ENCODE measurements around the gene TOMM40.

GRCh38 chr19:44887648-44888047 lies 3.4 kb upstream of the TOMM40 start:
- no peak for TF ChIP-seq CTCF (IDR thresholded peaks at IDR 0.05 in 4 of 5, conservative IDR thresholded peaks at IDR 0.05 in 1 of 5)
- no peak for TF ChIP-seq POLR2A (IDR thresholded peaks at IDR 0.05)
